Measurements from ENCODE around the gene LIG1.

Gene LIG1

DNA sequence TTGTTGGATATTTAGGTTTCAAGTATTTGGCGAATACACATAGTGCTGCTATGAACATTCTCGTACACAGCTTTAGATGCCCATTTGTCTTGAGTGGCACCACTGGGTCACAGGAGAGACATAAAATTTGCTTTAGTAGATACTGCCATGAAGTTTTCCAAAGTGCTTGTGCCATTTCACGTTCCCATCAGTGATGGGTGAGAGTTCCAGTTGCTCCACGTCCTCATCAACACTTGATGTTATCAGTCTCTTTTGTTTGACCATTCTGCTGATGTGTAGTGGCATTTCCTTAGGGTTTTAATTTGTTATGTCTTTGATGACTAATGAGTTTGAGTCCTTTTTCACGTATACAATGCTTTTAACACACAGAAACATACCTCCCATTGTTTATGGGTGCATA is 11.4 kb upstream of the LIG1 start:
- no peak for DNase-seq

DNA sequence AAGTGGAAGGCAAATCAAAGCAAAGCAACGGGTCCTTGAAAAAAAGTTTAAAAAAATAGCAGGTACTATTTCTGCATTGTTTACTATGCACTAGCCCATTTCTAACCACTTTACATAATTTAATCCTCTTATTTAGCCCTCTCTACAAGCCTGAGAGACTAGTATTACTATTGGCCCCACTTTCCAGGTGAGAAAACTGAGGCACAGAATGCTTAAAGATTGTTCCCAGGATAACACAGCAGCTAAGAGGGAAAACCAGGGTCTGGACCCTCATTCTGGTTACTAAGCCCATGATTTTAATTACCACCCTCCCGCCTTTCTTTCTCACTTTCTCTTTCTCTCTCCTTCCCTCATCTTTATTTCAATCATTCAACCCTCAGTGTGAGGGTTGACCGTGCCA is 6.1 kb upstream of the LIG1 start:
- no peak for DNase-seq

DNA sequence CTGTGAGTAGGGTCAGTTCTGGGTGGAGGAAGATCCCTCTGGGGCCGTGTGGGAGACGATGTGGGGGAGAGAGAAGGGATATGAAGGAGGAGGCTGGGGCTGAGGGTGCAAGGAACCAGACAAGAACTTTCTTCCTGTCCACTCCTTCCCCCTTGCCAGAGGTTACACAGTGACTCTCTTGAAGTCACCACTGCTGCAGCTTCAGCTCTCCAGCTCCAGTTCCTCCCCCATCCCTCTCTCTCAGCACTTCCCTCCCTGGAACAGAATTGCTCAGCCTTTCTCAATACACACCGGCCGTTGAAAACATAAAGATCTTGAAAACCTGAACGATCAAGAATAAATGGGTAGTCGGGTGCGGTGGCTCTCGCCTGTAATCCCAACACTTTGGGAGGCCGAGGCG is 5.4 kb upstream of the LIG1 start:
- no peak for DNase-seq

DNA sequence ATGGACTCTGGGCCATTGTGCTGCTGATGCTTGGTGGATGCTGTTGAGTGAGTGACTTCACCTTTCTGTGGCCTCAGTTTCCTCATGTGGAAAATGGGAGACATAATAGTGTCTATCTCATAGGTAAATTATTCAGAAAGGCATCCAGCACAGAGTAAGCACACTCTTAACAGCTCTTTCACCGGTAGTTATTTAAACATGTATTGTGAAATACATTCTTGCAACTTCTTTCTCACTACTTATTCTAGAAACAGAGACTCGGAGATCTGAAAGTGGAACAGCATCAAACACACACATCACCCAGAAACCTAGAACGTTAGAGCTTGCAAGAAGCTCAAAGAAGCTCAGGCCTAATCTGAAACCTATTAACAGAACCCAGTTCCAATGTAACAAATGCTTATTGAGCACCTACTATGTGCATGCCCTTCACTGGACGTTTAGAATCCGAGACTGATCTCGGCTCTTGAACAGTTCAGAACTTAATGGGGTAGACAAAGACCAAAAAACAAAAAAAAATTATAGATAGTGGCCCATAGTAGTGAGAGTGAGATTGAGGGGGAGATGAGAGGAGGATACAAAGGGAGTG is 4.4 kb upstream of the LIG1 start:
- DNase-seq, result no peak

DNA sequence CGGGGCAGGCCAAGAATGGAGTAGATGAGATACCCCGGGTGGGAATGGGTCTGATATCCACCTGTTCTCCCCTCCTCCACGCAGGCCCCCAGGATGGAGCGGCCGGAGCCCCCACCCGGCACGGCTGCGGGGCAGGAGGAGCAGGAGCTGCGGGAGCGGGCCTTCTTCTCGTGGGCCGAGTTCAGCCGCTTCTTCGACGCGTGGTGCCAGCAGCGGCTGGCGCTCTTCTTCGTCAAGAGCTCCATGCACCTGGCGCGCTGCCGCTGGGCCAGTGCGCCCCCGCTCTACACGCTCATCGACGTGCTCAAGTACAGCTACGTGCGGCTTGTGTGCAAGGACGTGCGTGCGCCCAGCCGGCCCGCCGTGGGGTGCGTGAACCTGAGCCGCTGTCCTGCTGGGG is 1.6 kb upstream of the LIG1 start:
- no peak for DNase-seq

DNA sequence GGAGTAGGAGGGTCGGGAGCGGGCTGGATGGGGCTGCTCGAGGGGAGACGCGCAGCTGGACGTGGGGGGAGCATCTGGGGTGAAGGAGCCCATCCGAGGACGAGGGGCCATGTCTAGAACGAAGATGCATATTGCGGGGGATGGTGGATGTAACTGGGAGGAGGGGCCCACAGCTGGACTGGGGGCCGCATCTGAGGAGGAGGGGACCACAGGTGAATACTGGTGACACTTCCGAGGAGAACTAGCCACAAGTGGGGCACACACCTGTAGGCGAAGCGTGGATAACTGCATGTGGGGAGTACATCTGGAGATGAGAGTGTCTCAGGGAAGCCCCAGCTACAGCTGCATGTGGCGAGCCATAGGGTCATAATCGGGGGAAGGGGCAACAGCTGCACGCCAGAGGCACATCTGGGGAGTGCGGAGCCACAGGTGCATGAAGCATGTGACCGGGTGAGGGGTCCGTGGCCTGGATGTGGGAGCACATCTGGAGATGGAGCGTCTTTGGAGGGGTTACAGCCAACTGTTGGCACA is 738 bp upstream of the LIG1 start:
- no peak for DNase-seq

DNA sequence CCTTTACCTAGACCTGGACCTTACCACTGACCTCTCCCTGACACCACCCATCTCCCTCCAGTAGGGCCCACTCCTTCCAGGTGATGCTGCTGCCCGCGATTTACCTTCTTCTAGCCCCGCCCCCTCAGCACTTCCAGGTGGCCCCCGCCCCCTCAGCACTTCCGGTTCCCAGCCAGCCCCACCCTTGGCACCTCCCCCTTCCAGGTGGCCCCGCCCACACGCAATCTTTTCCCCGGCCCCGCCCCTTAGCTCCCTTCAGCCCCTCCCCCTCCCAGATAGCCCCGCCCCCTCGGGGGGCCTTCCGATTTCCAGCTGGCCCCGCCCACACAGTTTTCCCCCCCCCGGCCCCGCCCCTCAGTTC is 586 bp downstream of the LIG1 start:
- peak; percentile 93 for DNase-seq

DNA sequence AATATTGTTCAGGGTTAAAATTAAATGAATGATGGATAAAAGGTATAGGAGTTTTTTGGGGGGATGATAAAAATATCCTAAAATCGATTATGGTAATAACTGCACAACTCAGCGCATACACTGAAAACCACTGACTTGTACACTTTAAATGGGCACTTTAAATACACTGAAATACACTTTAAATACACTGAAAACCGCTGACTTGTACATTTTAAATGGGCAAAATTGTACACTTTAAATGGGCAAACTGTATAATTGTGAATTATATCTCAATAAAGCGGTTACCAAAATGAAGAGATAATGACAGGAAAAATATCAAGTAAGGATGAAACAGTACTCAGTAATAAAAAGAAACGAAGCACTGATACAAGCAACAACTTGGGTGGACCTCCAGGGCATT is 1.5 kb downstream of the LIG1 start:
- DNase-seq, result no peak

DNA sequence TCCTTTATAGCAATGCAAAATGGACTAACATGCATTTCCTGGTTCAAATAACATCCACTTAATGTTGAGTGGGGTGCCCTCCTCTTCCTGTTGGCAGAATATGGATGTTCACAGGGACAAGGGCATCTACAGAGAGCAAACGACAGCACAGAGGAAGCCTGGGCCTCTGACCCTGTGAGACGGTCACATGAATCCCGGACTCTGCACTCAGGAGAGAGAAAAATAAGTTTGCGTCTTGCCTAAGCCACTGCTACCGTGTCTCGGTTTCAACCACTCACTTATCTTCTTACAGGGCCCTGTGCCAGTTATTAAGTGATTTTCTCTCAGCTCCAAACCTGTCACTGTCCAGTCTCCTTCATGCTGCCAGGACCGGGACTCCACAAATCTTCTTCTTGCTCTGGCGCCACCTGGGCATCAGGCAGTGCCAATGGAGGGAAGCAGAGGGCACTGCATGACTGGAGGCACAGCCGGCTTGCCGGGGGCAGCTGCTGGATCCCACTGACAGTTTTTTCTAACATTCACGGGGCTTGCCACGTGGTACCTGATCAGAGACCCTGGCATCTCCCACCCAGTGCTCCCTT is 11.8 kb downstream of the LIG1 start:
- DNase-seq, result no peak

DNA sequence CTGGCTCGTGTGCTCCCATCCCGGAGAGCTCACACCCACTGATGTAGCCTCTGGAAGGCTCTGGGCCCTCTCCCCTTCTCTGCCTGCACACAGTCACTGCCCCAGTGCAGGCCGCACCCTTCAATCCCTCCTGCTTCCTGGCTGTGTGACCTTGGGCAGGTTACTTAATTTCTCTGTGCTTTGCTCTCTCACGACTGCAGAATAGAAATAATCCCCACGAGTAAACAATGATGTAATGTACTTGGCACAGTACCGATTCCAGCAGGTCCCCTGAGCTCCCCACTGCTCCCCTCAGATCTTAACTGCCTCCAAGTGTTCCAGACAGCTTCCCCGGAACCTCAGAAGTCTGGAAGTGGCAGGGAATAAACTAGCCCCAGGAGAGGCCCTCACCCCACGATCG is 16.1 kb downstream of the LIG1 start:
- DNase-seq, result no peak

DNA sequence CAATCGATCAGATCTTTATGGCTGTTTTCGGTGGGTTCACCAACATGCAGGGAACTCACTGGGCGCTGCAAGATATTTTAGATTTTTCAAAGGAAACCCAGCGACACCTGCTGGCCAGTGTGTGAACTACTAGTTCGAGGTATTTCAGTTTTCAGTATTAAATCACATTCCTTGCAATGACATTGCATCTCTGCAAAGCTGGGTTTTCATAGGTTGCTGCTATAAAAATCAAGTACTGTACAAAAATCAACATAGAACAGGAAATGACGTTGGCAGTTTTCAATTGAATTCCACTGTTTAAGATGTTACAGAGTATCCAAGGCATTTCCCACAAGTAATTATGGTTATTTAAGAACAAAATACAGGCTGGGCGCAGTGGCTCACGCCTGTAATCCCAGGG is 17.6 kb downstream of the LIG1 start:
- peak; percentile 43 for DNase-seq

DNA sequence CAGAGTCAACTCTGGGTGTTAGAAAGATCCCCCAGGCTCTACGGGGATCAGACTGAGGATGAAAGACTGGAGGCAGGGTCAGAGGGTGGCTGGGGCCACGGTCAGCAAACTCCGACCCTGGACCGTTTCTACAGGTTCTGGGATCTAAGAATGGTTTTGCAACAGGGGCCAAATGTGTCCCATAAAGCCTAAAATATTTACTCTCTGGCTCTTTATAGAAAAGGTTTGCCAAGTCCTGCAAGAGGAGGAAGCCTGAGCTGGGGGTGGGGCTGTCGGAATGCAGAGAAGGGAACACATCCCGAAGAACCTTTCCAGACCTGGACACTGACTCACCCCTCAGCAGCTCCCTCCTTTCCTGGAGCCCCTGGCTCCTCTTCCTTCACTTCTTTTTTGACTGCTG is 20.7 kb downstream of the LIG1 start:
- DNase-seq, result no peak

DNA sequence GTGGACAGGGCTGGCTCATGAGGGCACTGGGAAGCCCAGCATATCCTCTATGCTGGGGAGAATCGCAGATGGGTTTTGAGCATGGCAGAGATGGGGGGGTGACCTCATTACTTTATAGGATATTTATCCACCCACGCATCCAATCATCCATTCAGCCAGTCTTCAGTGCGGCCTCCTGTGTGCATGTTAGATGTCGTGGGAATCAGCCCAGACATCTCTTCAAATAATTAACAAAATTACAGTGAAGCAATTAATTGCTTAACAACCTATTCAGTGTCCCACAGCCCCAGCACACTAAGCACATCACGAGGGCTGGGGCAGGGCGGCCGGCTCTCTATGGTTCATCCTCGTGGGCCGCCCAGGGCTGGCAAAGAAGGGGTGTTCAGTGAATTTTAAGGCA is 21.6 kb downstream of the LIG1 start:
- no peak for DNase-seq

DNA sequence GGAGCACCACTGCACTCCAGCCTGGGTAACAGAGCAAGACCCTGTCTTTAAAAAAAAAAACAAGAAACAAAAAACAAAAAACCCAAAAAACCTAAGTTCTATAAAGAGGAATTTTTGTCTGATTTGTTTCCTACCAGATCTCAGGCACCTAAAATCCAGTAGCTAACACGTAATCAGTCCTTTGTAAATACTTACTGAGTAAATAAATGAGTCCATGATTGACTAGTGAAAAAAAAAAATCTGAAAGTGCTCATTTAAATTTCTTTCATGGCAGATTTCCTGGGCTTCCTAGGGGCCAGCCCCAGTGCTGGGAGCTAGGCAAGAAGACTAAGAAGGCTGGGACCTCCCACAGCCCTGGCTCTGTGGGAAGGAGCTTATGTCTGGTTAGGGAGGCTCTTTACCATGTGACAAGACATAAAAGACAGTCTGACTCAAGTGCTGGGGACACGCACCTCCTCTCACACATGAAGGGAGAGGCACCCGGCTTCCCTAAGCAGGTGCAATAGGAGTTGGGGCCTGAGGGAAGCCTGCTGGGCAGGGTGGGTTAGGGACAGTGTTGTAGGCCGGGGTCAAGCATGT is 22.5 kb downstream of the LIG1 start:
- no peak for DNase-seq

DNA sequence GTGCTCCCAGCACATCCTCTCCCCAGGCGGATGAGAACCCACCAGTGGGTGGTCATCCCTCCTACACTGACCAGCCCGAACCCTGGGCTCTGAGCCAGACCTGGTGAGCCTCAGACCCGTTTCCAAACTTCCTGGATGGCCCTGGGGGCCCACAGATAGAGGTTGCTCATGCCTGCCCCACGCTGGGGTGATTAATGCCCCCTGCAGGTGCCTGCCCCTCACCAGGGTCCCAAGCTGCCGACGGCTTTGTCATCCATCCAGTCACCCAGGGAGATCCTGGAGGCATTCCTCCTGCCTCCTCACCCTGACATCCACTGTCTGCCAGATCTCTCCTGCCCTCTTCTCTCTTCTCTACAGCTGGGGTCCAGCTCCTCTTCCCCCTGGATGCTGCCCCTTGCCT is 31.1 kb downstream of the LIG1 start:
- no peak for DNase-seq

DNA sequence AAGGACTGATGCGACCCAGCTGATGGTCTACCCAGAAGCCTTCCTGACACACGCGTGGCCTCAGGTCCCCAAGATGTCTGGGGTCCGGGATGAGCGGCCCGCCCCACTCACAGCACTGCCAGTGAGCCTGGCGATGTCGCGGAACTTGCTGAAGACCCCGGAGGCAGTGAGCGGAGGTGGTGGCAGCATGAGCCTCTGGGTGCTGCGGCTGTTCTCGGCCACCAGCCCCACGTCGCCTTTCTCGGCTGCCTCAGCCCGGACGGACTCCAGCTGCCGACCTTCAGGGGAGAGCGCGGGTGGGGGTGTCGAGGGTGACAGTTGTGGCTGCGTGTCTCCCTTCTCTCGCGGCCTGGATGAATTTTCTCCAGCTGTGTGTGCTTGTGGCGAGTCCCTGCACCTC is 32.7 kb downstream of the LIG1 start:
- no peak for DNase-seq

DNA sequence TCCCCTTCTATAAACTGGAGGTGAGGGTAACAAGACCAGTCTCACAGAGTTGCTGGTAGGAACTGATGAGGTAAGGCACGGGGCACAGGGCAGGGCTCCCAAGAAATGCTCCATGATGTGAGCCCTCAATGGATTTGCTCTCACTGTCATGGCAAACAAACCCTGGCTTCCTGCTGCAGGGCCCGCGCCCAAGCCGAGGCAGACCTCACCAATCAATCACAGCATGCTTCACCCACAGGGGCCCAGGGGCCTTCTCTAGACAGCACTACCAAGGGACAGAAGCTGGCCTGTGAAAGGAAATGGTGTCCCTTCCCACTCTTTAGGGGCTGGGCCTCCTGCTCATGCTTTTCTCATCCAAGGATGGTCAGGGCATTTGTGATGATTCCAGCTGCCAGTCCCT is 33.6 kb downstream of the LIG1 start:
- no peak for DNase-seq

DNA sequence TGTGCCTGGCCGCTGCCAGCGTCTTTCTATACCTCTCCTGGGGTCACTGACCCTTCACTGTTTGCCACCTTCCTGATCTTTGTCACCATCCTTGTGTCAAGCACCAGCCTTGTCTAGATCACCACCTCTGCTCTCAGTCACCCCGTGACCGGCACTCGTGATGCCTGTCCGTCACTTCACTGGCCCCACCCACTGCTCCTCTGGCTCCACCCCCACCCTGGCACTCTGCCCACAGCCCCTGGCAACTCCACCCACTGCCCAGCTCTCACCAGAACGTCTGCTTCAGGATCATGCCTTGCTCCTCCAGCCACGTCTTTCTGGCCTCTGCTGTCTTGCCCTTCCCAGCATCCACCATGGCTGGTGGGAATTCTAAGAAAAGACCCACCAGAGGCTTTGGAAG is 34.7 kb downstream of the LIG1 start:
- no peak for DNase-seq

DNA sequence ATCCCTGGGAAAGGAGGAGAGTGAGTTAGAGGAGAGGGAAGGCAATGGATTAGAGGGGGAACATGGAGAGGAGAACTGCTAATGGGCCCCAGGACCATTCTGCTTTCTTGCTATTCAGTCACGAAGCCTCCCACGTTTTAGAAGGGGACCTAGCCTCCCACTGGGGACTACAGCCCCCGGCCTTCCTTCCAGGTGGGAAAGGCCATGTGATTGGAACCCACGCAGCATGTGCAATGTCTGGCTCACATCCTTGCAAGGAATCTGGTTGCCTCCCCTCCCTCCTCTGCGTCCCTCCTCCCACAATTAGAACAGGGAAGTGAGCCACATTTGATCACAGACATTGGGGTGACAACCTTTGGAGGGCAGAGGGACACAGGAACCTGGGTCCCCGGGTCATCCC is 37.0 kb downstream of the LIG1 start:
- DNase-seq, result no peak

DNA sequence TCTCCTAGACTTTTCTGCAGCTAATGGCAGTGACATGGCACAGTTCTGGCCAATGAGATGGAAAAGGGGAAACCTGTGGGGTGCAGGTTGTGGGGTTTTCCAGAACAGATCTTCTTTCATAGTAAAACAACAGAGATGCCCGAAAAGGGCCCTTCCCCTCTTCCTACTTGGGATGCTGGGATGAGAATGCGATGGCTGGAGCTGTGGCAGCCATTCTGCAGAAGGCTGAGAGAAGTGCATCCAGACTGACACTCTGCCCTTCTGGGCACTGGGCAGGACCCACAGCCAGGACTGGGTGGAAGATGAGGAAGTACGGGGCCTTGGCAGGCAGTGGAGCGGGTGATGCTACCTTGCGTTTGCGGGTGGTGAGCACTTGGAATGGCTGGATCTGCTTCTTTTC is 42.6 kb downstream of the LIG1 start:
- no peak for DNase-seq

DNA sequence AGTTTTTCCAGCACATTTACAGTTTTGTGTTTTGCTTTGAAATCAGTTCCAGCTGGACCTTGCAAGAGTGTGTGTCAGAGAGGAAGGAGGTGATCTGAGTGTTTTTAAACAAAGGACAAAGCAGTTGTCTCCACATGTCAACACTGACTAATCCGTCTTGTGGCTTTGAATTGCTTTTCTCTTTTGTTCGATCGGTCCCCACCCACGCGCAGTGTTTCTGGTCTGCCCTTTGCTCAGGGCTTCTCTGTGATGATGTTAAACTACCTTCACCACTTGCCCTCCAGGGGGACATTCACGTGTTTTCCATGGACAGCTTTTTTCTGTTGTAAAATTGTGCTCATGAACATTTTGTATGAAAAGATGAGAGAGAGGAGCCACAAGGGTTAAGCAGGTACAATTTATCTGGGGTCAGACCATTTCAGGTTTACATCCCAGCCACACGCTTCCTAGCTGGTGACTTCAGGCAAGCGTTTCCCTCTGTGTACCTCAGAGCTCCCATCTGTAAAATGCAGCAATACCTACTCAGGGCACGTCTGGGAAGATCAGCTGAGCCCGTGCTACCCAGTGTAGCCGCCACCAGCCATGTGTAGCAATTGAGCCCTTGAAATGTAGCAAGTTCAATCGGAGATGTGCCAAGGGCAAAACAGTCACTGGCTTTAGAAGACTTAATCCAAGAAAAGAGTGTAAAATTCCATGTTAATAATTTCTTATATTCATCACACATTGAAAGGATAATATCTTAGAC is 46.1 kb downstream of the LIG1 start:
- DNase-seq, result no peak

DNA sequence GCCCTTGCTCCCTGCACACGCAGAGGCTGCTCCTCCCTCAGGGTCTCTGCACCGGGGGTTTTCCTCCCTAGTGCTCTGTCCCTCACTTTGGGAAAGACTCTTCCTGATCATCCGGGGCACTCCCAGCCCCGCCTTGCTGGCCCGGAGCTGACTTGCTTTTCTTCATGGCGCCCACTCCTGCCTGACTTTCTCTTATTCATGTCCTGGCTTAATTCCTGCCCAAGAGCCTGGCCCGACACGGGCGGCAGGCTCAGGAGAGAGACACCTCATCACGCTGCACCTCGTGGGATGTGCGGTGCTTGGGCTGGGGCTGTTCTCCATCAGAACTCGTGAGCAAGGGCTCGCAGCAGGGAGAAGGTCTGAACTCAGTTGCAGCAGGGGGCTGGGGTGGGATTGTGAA is 47.7 kb downstream of the LIG1 start:
- DNase-seq, result no peak

DNA sequence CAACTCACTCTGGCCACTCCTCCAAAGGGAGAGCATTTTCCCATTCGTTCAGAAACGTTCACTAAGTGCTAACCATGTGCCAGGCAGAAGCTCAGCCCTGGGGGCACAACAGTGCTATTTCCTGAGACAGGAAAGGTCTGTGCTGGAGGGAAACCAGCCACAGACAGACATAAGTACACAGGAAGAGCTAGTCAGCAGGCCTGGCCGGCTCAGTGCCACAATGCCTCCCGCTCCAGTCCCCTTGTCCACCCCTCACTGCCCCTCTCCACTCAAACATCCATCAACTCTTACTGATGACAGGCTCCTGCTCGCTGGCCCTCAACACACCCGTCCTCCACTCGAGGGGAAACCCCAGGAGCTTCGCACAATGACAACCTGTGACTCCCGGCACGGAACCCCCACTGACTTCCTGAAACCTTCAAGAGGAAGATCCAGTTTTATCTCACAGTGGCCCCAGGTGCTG is 48.2 kb downstream of the LIG1 start:
- no peak for DNase-seq

DNA sequence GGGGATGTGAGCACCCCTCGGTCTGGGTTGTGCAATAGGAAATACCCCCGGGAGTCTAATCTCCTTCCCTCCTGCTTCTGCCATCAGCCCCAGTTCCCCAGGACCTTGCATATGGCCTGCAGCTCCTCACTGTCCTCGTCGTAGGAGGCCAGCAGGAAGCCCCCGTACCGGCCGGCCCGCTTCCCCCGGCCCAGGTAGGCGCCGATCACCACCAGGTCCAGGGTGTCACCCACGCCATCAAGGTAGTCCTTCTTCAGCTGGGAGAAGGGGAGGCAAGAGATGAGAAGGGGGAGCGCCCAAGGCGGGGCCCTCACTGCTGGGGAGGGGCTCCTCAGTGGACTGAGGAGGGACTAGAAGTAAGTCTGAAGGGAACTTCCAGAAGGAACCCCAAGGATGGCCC is 49.1 kb downstream of the LIG1 start:
- DNase-seq, result no peak

Measured in NCI-H146 (cell line).